Uterus (tissue), 4 donors: ENCODE data around the gene CDKAL1. TPM values are rescaled to one million over a fixed set of nuclear protein-coding genes. Genes with fewer than 3 reads are reported as not detected.

Experiments used
- DNase-seq, 2 donors: peaks; one replicate each; pipeline ENCODE4 v3.0.0-alpha.2; 2019 to 2020
- H3K27ac ChIP-seq, 2 donors: fragments of 200-600 bp; sonication (generic); 1 replicate in 1 of 2; 2 replicates in 1 of 2; pipeline ENCODE4 v1.5.1; 2016 to 2018
- H3K27me3 ChIP-seq, 2 donors: fragments of 200-600 bp; sonication (generic); one replicate each; pipeline ENCODE4 v1.5.1; 2018 to 2019; ENCODE audit warnings: control low read depth in 1 of 2
- H3K36me3 ChIP-seq, 2 donors: fragments of 200-600 bp; sonication (generic); one replicate each; pipeline ENCODE4 v1.5.1; 2019; ENCODE audit warnings: control low read depth in 1 of 2
- H3K4me1 ChIP-seq, 2 donors: fragments of 200-600 bp; sonication (generic); one replicate each; pipeline ENCODE4 v1.5.1; 2018 to 2019; ENCODE audit warnings: control low read depth in 1 of 2
- H3K4me3 ChIP-seq, 2 donors: fragments of 200-600 bp; sonication (generic); 1 replicate in 1 of 2; 2 replicates in 1 of 2; pipeline ENCODE4 v1.5.1; 2018 to 2019; ENCODE audit warnings: mild to moderate bottlenecking in 1 of 2
- H3K9me3 ChIP-seq, 2 donors: fragments of 200-600 bp; sonication (generic); one replicate each; pipeline ENCODE4 v1.5.1; 2019; ENCODE audit warnings: control low read depth in 1 of 2
- POLR2A ChIP-seq, 2 donors: fragments of 450-650 bp; IDR thresholded peaks; one replicate each; pipeline ENCODE4 v1.6.1; 2016; ENCODE audit warnings: antibody characterized with exemption in 2 of 2, mild to moderate bottlenecking in 1 of 2, moderate library complexity in 1 of 2
- intact Hi-C: fragments of 100-400 bp; cut with DNase I; formaldehyde crosslinking; loops from one replicate; pipeline ENCODE4 v1.15.1; 2023; ENCODE audit warnings: low total_unique reads
- total RNA-seq, 4 donors: library from RNA; depleted of rRNA in 3 of 4; stranded (reverse); fragments of >200 nt in 3 of 4; gene quantifications; one replicate each; pipeline versions ENCODE4 v1.1.0 to v1.2.4, GENCODE V29; 2014 to 2023
- TF ChIP-seq, protein P1 (sequence below), 4 experiments: fragments of 200-600 bp in 2 of 4; fragments of 450-650 bp in 2 of 4; sonication (generic) in 2 of 4; IDR thresholded peaks; one replicate each; pipeline ENCODE4 v1.5.1; 2016 to 2019; ENCODE audit warnings: antibody characterized with exemption in 4 of 4, mild to moderate bottlenecking in 2 of 4, moderate library complexity in 1 of 4
- donor health status: DM: yes; HTN: yes; CAD: no.

The CDKAL1 gene
- total RNA-seq, 4 donors from 2014 or later = 5.0 to 51.7 (median 18.9) TPM

DNA sequence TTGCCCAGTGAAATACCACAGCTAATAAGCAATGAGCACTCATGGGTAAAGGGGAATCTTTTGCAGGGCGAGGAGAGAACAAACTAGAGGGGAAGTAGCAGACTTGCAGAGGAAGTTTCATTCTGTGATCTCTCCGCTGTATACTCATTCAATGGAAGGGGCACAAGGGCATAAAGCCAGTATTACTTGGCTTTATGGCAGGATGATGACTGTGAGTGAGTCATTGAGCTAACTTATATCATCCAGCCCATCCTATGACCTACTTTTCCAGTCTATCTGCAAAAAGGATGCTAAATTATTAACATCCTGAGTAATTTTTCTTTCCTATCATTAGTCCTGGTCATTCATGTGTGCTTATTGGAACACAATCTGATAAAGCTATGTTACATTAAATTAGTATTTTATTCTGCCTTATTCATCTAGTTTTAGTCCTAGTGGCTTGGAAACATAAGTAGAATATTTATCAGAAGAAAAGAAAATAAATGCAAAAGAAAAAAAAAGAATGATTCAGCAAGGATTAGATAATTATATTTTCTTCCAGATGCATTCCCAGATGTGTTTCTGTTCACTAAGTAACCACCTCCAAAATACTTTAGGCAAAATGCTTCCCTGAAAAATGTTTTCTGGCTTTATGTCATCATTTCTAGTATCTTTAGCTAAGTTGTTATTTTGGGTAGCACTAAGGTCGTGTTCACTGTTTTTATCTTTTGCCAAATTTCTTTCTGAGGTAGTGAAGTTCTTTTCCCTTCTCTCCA, 471.7 kb downstream of the CDKAL1 start:
- TF ChIP-seq, protein P1, sequence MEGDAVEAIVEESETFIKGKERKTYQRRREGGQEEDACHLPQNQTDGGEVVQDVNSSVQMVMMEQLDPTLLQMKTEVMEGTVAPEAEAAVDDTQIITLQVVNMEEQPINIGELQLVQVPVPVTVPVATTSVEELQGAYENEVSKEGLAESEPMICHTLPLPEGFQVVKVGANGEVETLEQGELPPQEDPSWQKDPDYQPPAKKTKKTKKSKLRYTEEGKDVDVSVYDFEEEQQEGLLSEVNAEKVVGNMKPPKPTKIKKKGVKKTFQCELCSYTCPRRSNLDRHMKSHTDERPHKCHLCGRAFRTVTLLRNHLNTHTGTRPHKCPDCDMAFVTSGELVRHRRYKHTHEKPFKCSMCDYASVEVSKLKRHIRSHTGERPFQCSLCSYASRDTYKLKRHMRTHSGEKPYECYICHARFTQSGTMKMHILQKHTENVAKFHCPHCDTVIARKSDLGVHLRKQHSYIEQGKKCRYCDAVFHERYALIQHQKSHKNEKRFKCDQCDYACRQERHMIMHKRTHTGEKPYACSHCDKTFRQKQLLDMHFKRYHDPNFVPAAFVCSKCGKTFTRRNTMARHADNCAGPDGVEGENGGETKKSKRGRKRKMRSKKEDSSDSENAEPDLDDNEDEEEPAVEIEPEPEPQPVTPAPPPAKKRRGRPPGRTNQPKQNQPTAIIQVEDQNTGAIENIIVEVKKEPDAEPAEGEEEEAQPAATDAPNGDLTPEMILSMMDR (IDR thresholded peaks at IDR 0.05) = no peak
- no peak for TF ChIP-seq POLR2A (IDR thresholded peaks at IDR 0.05)
- Histone ChIP-seq H3K27me3 (no peaks in the 10 kb centered on the region), H3K4me3 (no peak overlapping the region), H3K27ac (no peak overlapping the region), H3K9me3 (no peaks in the 10 kb centered on the region), H3K36me3 (no peaks in the 10 kb centered on the region), H3K4me1 (no peaks in the 10 kb centered on the region)
- intact Hi-C loops = no loop called here
- DNase-seq = no peak

DNA sequence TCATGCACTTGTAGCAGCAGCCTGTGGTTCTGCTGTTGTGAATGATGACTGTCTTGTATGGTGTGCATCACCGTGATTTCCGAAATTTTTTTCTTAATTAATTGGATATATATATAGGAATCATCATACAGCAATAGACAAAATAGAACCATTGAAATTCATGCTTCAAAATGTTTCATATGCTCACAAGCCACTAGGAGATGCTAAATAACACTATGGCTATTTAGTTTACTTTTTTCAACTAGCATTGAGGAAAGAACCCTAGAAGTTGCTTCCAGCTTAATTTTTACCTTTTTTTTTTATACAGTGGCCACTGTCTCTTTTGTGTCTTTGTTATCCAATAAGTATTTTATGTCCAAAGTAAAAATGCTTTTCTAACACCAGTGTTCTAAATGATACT, 485.4 kb downstream of the CDKAL1 start:
- Histone ChIP-seq H3K9me3 (no peaks in the 10 kb centered on the region), H3K4me3 (no peak overlapping the region), H3K4me1 (no peaks in the 10 kb centered on the region), H3K27me3 (no peaks in the 10 kb centered on the region), H3K36me3 (no peaks in the 10 kb centered on the region), H3K27ac (no peak overlapping the region)
- intact Hi-C loops = no loop called here
- TF ChIP-seq, protein P1 (IDR thresholded peaks at IDR 0.05) = peak in 1 of 4 experiments; percentile 18
- TF ChIP-seq POLR2A (IDR thresholded peaks at IDR 0.05) = no peak
- no peak for DNase-seq

DNA sequence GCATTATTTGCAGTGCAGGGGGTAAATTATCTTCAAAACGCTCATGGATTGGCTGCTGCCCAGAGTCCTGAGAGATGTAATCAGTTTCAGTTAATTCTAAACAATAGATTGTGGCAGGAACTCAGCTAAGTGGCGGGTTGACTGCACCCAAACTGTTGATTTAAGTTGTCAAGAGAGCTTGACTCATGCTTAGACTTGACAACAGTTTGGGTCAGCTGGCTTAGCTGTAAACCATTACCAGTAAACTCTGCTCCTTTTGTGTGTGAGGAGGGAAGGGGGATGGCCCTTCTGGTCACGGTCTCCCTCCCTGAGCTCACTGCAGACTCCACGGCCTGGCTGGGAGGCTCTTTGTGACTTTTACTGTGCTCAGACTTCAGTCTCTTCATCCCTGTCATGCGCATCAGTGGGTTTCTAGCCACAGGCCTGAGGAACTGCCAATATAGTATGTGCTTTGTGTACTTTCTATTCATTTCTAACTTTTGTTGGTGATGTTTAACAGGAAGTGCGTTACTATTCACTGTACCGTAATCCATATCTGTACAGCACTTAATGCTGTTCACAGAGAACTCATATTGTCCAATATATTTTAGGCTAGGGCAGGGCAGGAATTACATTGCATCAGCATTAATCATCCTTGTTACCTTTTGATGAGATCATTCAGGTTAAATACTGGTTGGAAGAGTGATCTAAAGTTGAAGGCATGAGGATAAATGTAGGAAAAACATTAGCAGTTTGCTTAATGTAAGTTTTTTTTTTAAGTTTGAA, 488.3 kb downstream of the CDKAL1 start:
- intact Hi-C loops = no loop called here
- Histone ChIP-seq H3K27me3 (no peaks in the 10 kb centered on the region), H3K4me1 (no peaks in the 10 kb centered on the region), H3K4me3 (no peak overlapping the region), H3K36me3 (no peaks in the 10 kb centered on the region), H3K27ac (no peak overlapping the region), H3K9me3 (no peaks in the 10 kb centered on the region)
- TF ChIP-seq, protein P1 (IDR thresholded peaks at IDR 0.05) = no peak
- TF ChIP-seq POLR2A (IDR thresholded peaks at IDR 0.05) = no peak
- no peak for DNase-seq

DNA sequence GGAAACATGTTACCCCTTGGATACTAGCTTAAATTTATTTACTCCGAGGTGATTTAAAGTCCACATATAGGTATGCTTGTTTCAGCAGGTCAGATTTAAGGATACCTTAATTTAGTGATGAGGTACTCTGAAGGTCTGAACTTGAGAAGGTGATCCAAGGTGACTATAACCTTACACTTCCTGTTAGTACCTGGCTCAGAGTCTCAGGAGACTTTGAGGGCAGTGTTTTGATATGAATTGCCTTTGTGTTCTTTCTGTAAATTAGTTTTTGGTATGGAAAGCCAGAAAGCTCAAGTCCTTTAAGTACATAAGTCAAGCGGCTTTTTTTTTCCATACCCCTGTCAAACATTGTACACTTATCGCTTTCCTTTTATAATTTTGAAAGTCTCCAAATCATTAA, 489.0 kb downstream of the CDKAL1 start:
- TF ChIP-seq, protein P1 (IDR thresholded peaks at IDR 0.05) = no peak
- no peak for TF ChIP-seq POLR2A (IDR thresholded peaks at IDR 0.05)
- Histone ChIP-seq H3K27ac (no peak overlapping the region), H3K4me1 (no peaks in the 10 kb centered on the region), H3K9me3 (no peaks in the 10 kb centered on the region), H3K27me3 (no peaks in the 10 kb centered on the region), H3K36me3 (no peaks in the 10 kb centered on the region), H3K4me3 (no peak overlapping the region)
- intact Hi-C loops = no loop called here
- no peak for DNase-seq

DNA sequence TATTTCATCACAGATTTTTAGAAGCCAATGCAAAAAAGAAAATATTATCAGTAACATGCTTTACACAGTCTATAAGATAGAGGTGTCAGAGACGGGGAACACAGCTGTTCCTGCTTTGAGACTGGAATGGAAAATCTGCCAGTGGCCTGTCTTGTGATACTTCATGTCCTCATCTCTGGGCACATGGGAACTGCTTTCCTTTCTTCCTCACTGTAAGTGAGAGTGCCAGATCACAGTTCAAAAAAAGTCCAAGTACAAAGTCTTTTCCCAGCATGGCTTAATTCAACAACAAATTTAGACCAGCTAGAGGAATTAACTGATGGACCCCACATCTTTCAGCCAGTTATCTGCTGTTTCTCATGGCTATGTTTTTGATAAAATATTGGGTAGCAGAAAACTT, 490.4 kb downstream of the CDKAL1 start:
- no peak for DNase-seq
- Histone ChIP-seq H3K36me3 (no peaks in the 10 kb centered on the region), H3K27ac (no peak overlapping the region), H3K27me3 (no peaks in the 10 kb centered on the region), H3K4me3 (no peak overlapping the region), H3K9me3 (no peaks in the 10 kb centered on the region), H3K4me1 (no peaks in the 10 kb centered on the region)
- TF ChIP-seq POLR2A (IDR thresholded peaks at IDR 0.05) = no peak
- TF ChIP-seq, protein P1 (IDR thresholded peaks at IDR 0.05) = no peak
- intact Hi-C loops = no loop called here
